Measurements from ENCODE around the gene SERTAD1.

DNA sequence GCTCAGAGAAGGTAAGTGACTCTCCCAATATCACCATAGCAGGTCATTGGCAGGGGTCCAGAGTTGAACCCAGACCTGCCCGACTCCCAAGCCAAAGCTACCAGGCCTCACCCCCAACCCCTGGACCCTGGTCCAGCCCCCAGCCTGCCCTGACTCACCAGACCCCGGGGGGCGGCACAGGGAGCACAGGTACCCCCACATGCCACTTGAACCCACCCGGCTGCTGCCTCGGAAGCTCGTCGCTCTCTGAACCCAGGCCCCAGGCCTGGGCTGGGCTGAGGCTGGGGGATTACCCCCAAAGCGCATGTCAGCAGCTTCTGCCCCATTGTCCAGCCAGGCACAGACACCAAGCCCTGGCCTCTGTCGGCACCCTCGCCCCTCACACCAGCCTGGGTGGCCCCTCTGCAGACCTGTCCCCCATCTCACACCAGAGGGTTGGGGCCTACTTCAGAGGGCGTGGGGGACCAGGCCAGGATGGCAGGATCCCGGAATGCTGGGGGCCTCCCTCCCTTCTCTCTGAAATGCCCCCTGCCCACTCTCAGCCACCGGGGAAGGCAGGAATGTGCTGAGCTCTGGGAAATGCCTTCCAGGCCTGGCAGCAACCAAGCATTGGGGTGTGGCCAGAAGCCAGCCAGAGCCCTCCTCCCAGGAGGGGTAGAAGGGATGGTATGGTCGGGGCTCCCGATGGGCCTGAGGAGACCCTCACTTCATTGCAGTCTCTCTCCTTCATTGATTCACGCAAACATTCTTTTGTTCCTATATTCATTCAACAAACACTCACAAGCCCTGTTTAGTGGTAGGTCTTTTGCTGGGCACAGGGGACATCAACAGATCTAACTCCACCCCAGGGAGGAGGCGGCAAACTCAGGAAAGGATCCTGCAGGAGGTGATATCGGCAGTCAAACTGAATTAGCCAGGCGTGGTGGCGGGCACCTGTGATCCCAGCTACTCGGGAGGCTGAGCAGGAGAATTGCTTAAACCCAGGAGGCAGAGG, 11.0 kb downstream of the SERTAD1 start:
- TF ChIP-seq, protein P1, sequence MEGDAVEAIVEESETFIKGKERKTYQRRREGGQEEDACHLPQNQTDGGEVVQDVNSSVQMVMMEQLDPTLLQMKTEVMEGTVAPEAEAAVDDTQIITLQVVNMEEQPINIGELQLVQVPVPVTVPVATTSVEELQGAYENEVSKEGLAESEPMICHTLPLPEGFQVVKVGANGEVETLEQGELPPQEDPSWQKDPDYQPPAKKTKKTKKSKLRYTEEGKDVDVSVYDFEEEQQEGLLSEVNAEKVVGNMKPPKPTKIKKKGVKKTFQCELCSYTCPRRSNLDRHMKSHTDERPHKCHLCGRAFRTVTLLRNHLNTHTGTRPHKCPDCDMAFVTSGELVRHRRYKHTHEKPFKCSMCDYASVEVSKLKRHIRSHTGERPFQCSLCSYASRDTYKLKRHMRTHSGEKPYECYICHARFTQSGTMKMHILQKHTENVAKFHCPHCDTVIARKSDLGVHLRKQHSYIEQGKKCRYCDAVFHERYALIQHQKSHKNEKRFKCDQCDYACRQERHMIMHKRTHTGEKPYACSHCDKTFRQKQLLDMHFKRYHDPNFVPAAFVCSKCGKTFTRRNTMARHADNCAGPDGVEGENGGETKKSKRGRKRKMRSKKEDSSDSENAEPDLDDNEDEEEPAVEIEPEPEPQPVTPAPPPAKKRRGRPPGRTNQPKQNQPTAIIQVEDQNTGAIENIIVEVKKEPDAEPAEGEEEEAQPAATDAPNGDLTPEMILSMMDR (IDR thresholded peaks at IDR 0.05; ENCODE audit: low read length), result no peak
- no peak for TF ChIP-seq EZH2 (IDR thresholded peaks at IDR 0.05; ENCODE audit: borderline replicate concordance, low read length)

Measured in OCI-LY1 (cell line).